ENCODE measurements around the gene SEMA4D. TPM values are rescaled to one million over a fixed set of nuclear protein-coding genes. Genes with fewer than 3 reads are reported as not detected.

The SEMA4D gene
- total RNA-seq, 1 donor from 2014 or later: 12.3 TPM

- DNase-seq (ENCODE audit: low read depth): no peak
- TF ChIP-seq CTCF (conservative IDR thresholded peaks at IDR 0.05; ENCODE audit: low read depth, low read length): no peak
- no peak overlapping the region for H3K4me3 ChIP-seq (ENCODE audit: low read depth, low read length)
These were observed 59.7 kb downstream of the SEMA4D start for GRCh38 chr9:89438194-89438593.

GRCh38 chr9:89437772-89438171 is 60.1 kb downstream of the SEMA4D start:
- no peak for DNase-seq (ENCODE audit: low read depth)
- H3K4me3 ChIP-seq (ENCODE audit: low read depth, low read length): no peak overlapping the region
- TF ChIP-seq CTCF (conservative IDR thresholded peaks at IDR 0.05; ENCODE audit: low read depth, low read length): no peak

- H3K4me3 ChIP-seq (ENCODE audit: low read depth, low read length): no peak overlapping the region
- no peak for DNase-seq (ENCODE audit: low read depth)
- TF ChIP-seq CTCF (conservative IDR thresholded peaks at IDR 0.05; ENCODE audit: low read depth, low read length): no peak
These were observed 60.8 kb downstream of the SEMA4D start for GRCh38 chr9:89436963-89437625.

- H3K4me3 ChIP-seq (ENCODE audit: low read depth, low read length): no peak overlapping the region
- no peak for DNase-seq (ENCODE audit: low read depth)
- no peak for TF ChIP-seq CTCF (conservative IDR thresholded peaks at IDR 0.05; ENCODE audit: low read depth, low read length)
These were observed 61.6 kb downstream of the SEMA4D start for GRCh38 chr9:89436326-89436725.

- no peak for TF ChIP-seq CTCF (conservative IDR thresholded peaks at IDR 0.05; ENCODE audit: low read depth, low read length)
- no peak overlapping the region for H3K4me3 ChIP-seq (ENCODE audit: low read depth, low read length)
- no peak for DNase-seq (ENCODE audit: low read depth)
These were observed 62.7 kb downstream of the SEMA4D start for GRCh38 chr9:89435071-89435823.

- no peak for DNase-seq (ENCODE audit: low read depth)
- no peak overlapping the region for H3K4me3 ChIP-seq (ENCODE audit: low read depth, low read length)
- TF ChIP-seq CTCF (conservative IDR thresholded peaks at IDR 0.05; ENCODE audit: low read depth, low read length): no peak
These were observed 63.3 kb downstream of the SEMA4D start for GRCh38 chr9:89434636-89435035.

Data from epithelial cell of proximal tubule (primary cell).